ENCODE measurements around the gene PHF19. TPM values are rescaled to one million over a fixed set of nuclear protein-coding genes. Genes with fewer than 3 reads are reported as not detected.

PHF19 gene
- total RNA-seq, 1 donor from 2014 or later, result 18.9 TPM

DNA sequence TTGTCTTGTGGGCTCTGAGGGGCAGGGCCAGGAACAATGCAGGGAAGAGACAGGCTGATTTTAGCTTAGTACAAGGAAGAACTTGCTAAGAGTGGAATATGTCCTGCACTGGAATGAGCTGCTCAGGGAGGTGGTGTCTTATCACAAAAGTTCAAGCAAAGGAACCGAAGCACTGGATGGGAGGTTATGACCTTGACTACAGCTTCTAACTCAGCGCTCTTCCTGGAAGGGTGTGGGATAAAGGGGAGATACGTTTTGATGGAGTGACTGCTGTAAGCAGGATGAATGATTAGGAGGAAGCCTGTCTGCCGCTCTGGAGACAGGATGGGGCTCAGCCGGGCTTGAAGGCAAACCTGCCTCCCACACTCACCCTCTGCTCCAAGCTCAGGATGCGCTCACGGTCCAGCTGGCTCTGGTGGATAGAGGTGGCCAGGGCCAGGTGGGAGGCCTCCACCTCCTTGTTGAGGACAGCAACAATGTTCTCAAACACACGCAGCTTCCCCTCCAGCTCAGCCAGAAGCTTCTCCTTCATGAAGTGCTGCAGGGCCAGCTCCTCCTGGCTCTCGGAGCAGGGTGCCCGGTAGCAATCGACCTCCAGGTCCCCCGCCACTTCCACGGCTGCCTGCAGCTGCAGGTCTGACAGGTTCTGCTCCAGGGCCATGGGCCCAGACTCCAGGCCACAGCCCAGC lies 36.1 kb upstream of the PHF19 start:
- no peaks in the 10 kb centered on the region for H3K36me3 Mint-ChIP-seq (ENCODE audit: unreplicated experiment)
- no peaks in the 10 kb centered on the region for H3K27me3 Mint-ChIP-seq (ENCODE audit: unreplicated experiment)
- no peaks in the 10 kb centered on the region for H3K4me1 Mint-ChIP-seq (ENCODE audit: low read depth, unreplicated experiment)
- DNase-seq, result no peak
- H3K27ac Mint-ChIP-seq (ENCODE audit: unreplicated experiment), result no peak overlapping the region
- H3K4me3 Mint-ChIP-seq (ENCODE audit: unreplicated experiment), result no peak overlapping the region
- TF ChIP-seq, protein P1, sequence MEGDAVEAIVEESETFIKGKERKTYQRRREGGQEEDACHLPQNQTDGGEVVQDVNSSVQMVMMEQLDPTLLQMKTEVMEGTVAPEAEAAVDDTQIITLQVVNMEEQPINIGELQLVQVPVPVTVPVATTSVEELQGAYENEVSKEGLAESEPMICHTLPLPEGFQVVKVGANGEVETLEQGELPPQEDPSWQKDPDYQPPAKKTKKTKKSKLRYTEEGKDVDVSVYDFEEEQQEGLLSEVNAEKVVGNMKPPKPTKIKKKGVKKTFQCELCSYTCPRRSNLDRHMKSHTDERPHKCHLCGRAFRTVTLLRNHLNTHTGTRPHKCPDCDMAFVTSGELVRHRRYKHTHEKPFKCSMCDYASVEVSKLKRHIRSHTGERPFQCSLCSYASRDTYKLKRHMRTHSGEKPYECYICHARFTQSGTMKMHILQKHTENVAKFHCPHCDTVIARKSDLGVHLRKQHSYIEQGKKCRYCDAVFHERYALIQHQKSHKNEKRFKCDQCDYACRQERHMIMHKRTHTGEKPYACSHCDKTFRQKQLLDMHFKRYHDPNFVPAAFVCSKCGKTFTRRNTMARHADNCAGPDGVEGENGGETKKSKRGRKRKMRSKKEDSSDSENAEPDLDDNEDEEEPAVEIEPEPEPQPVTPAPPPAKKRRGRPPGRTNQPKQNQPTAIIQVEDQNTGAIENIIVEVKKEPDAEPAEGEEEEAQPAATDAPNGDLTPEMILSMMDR (IDR thresholded peaks at IDR 0.05; ENCODE audit: partially characterized antibody, unreplicated experiment), result no peak
- H3K9me3 Mint-ChIP-seq (ENCODE audit: unreplicated experiment), result peaks cover 1% of the 10 kb centered on the region

GRCh38 chr9:120911295-120911837 lies 34.4 kb upstream of the PHF19 start:
- Mint-ChIP-seq H3K9me3 (ENCODE audit: unreplicated experiment) (no peaks in the 10 kb centered on the region), H3K27ac (ENCODE audit: unreplicated experiment) (no peak overlapping the region), H3K4me3 (ENCODE audit: unreplicated experiment) (no peak overlapping the region), H3K4me1 (ENCODE audit: low read depth, unreplicated experiment) (no peaks in the 10 kb centered on the region), H3K36me3 (ENCODE audit: unreplicated experiment) (no peaks in the 10 kb centered on the region), H3K27me3 (ENCODE audit: unreplicated experiment) (peaks cover 3% of the 10 kb centered on the region)
- DNase-seq, result no peak
- TF ChIP-seq, protein P1 (IDR thresholded peaks at IDR 0.05; ENCODE audit: partially characterized antibody, unreplicated experiment), result no peak

- DNase-seq, result no peak
- H3K4me1 Mint-ChIP-seq (ENCODE audit: low read depth, unreplicated experiment), result no peaks in the 10 kb centered on the region
- no peak overlapping the region for H3K27ac Mint-ChIP-seq (ENCODE audit: unreplicated experiment)
- H3K27me3 Mint-ChIP-seq (ENCODE audit: unreplicated experiment), result peaks cover 3% of the 10 kb centered on the region
- TF ChIP-seq, protein P1 (IDR thresholded peaks at IDR 0.05; ENCODE audit: partially characterized antibody, unreplicated experiment), result no peak
- no peaks in the 10 kb centered on the region for H3K9me3 Mint-ChIP-seq (ENCODE audit: unreplicated experiment)
- no peak overlapping the region for H3K4me3 Mint-ChIP-seq (ENCODE audit: unreplicated experiment)
- H3K36me3 Mint-ChIP-seq (ENCODE audit: unreplicated experiment), result no peaks in the 10 kb centered on the region
These were observed 33.7 kb upstream of the PHF19 start for GRCh38 chr9:120910643-120911042.

DNA sequence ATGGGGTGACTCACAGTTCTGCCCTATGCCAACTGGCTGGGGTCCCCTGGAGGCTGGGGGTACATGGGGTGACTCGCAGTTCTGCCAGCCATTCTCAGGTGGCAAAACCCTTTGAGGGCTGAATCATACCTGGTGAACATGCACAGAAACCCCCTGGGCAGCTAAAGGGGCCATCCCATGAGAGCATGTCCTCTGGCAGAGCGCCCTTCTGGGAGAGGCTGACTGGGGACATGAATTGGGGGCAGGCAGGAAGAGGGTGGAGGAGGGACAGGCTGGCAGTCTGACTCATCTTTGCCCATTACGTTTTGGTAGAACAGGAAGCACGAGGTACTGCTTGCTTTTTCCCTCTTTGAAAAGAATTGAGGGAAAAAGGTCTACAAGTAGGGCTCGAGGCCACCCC lies 32.9 kb upstream of the PHF19 start:
- Mint-ChIP-seq H3K27ac (ENCODE audit: unreplicated experiment) (no peak overlapping the region), H3K4me1 (ENCODE audit: low read depth, unreplicated experiment) (no peaks in the 10 kb centered on the region), H3K36me3 (ENCODE audit: unreplicated experiment) (no peaks in the 10 kb centered on the region), H3K9me3 (ENCODE audit: unreplicated experiment) (no peaks in the 10 kb centered on the region), H3K27me3 (ENCODE audit: unreplicated experiment) (peaks cover 3% of the 10 kb centered on the region), H3K4me3 (ENCODE audit: unreplicated experiment) (no peak overlapping the region)
- no peak for DNase-seq
- TF ChIP-seq, protein P1 (IDR thresholded peaks at IDR 0.05; ENCODE audit: partially characterized antibody, unreplicated experiment), result no peak
